Measurements from ENCODE around the gene HOXB2. TPM values are rescaled to one million over a fixed set of nuclear protein-coding genes. Genes with fewer than 3 reads are reported as not detected.

The HOXB2 gene
- total RNA-seq, 1 experiment from 2014 or later, result not detected

DNA sequence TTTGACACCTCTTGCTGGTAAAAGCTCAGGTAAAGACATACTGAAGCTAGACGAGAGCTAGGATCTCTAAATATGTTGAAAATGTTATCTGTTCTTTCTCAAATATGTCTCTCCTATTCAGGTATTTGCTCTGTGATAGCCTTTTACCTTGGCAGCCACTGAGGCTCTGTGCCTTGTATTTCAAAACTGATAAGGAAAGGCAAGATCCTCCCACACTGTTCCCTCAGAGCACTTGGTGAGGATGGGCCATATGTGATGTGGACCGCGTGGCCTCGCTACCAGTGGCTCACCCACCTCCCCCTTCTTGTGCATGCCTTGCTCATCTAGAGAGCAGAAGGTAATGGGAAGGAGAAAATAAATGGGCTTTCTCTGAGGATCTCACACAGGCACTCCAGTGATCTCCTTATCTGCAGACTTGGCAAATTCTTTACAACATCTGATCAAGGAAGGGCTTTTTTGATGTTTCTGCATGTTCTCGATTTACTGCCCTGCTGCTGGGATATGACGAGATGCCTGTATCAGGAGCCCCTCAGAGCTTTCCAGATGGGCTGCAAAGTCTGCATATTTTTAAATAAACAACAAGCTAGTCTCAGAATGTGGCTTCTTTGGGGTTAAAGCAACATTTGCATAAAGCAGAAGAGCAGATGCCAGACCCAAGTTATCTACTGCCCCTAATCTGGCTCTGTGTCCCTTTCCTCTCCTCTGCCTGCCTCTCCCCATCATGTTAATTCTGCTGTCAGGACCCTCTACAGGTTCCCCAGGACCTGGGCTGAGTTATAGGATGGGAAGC, 31.0 kb downstream of the HOXB2 start:
- Histone ChIP-seq H3K4ac (ENCODE audit: low read depth, low read length) (no peak overlapping the region), H4K91ac (ENCODE audit: insufficient read length, low read depth, low read length) (no peak overlapping the region), H2BK120ac (ENCODE audit: low read depth, low read length, poor library complexity, severe bottlenecking) (no peak overlapping the region), H3K27ac (ENCODE audit: insufficient read length, low read depth, low read length) (no peak overlapping the region), H3K9ac (ENCODE audit: extremely low read depth, insufficient read length, low read length) (no peak overlapping the region), H2BK12ac (ENCODE audit: insufficient read length, low read depth, low read length) (no peak overlapping the region), H3K18ac (ENCODE audit: insufficient read length, low read depth, low read length) (no peak overlapping the region), H2BK5ac (ENCODE audit: insufficient read length, low read length) (no peak overlapping the region), H3K79me2 (ENCODE audit: insufficient read depth, low read length) (no peaks in the 10 kb centered on the region), H4K20me1 (ENCODE audit: control insufficient read depth, insufficient read depth, insufficient read length) (no peaks in the 10 kb centered on the region), H4K8ac (replicated peaks; ENCODE audit: insufficient read length, low read depth, low read length) (no peak overlapping the region), H3K56ac (ENCODE audit: insufficient read length, low read depth, low read length) (no peak overlapping the region), H2BK20ac (ENCODE audit: low read depth, low read length, poor library complexity, severe bottlenecking) (no peak overlapping the region), H3T11ph (ENCODE audit: low read length) (no peak overlapping the region), H3K14ac (ENCODE audit: insufficient read depth, low read length) (no peak overlapping the region), H2AK5ac (ENCODE audit: insufficient read length, low read length) (no peak overlapping the region), H3K4me1 (ENCODE audit: insufficient read depth, low read length) (no peaks in the 10 kb centered on the region; the same call in 1 of the 2 replicates), H3K23ac (ENCODE audit: insufficient read length, low read depth, low read length) (no peak overlapping the region), H3K23me2 (ENCODE audit: insufficient read length, low read depth, low read length, poor library complexity, severe bottlenecking) (no peaks in the 10 kb centered on the region), H2AFZ (ENCODE audit: low read length) (no peak overlapping the region), H2BK15ac (ENCODE audit: low read depth, low read length) (no peak overlapping the region), H3K4me2 (ENCODE audit: insufficient read depth, insufficient read length, low read length) (no peak overlapping the region), H3K9me3 (ENCODE audit: control insufficient read depth, low read depth, low read length) (no peaks in the 10 kb centered on the region), H3K27me3 (ENCODE audit: insufficient read depth, low read length) (no peaks in the 10 kb centered on the region; the same call in 1 of the 2 replicates), H3K79me1 (ENCODE audit: insufficient read depth, low read depth, low read length, poor library complexity, severe bottlenecking) (no peaks in the 10 kb centered on the region), H4K5ac (ENCODE audit: insufficient read length, low read depth, low read length) (no peak overlapping the region)
- no peak overlapping the region for H3K4me3 Mint-ChIP-seq
- no peak overlapping the region for H3K27ac Mint-ChIP-seq
- no peaks in the 10 kb centered on the region for H3K36me3 Mint-ChIP-seq (ENCODE audit: insufficient read depth in 1 of 3, low read depth in 3 of 3)
- no peak for DNase-seq
- peaks cover 0 to 6% of the 10 kb centered on the region in 2 experiments; a peak in 2 of 5 replicates for H3K9me3 Mint-ChIP-seq
- peaks cover 88% of the 10 kb centered on the region for H3K27me3 Mint-ChIP-seq (ENCODE audit: low read depth)
- WGBS (ENCODE audit: extremely low coverage, insufficient read length, low lambda C conversion rate), result no CpG with 5 or more reads among the region's 6 CpGs
- peaks cover 26 to 32% of the 10 kb centered on the region in 2 experiments for H3K4me1 Mint-ChIP-seq
- no peak for TF ChIP-seq CTCF (conservative IDR thresholded peaks at IDR 0.05)
